A549 (cell line): Measurements from ENCODE around the gene ZFYVE28.

Experiments
- POLR2A ChIP-seq: IDR thresholded peaks from 2 replicates; pipeline ENCODE4 v1.6.1; 2012; ENCODE audit warnings: mild to moderate bottlenecking, low read length
- REST ChIP-seq: fragments of 200-600 bp; sonication (generic); IDR thresholded peaks from 2 replicates; pipeline ENCODE4 v1.6.1; 2016; ENCODE audit warnings: antibody characterized with exemption, mild to moderate bottlenecking, moderate library complexity
- RFX5 ChIP-seq: fragments of 450-650 bp; IDR thresholded peaks from 2 replicates; pipeline ENCODE4 v1.7.1; 2014; ENCODE audit warnings: antibody characterized with exemption, mild to moderate bottlenecking, moderate library complexity

- no peak for TF ChIP-seq RFX5
- TF ChIP-seq REST: no peak
- TF ChIP-seq POLR2A: no peak
These were observed 79.5 kb downstream of the ZFYVE28 start for GRCh38 chr4:2338754-2339457.
